Measurements from ENCODE around the gene ESYT3. TPM values are rescaled to one million over a fixed set of nuclear protein-coding genes. Genes with fewer than 3 reads are reported as not detected.

The ESYT3 gene
- total RNA-seq, 1 donor, result 0.54 TPM

DNA sequence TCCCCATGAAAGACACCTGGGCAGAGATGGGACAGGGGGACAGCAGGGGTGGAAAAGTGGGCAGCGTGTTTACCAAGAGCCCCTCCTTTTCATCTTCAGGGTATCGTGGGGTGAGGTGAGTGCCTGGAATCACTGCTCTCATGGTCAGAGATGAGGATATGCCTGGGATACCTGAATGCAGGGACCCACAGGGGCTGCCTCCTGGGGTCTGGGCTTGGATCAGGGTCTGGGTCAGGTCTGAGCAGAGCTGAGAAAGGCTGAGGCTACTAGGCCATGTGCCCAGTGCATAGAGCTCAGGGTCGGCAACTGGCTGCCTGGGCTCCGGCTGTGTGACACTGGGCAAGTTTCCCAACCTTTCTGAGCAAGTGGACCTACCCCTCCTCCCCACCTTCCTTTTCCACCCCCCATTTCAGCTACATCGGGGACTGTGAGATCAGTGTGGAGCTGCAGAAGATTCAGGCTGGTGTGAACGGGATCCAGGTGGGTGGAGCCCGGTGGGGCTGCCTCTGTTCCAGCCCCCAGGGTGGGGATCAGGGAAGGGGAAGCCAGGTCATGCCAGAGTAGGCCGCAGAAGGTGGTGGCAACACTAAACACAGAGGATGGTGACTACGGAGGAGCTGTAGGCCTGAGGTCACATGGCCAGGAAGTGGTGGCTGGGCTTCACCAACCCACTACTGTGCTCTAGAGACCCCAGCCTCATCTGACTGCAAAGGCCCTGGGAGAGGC lies 24.5 kb downstream of the ESYT3 start:
- DNase-seq (ENCODE audit: low read depth in 2 of 3, low spot score in 2 of 3), result no peak

DNA sequence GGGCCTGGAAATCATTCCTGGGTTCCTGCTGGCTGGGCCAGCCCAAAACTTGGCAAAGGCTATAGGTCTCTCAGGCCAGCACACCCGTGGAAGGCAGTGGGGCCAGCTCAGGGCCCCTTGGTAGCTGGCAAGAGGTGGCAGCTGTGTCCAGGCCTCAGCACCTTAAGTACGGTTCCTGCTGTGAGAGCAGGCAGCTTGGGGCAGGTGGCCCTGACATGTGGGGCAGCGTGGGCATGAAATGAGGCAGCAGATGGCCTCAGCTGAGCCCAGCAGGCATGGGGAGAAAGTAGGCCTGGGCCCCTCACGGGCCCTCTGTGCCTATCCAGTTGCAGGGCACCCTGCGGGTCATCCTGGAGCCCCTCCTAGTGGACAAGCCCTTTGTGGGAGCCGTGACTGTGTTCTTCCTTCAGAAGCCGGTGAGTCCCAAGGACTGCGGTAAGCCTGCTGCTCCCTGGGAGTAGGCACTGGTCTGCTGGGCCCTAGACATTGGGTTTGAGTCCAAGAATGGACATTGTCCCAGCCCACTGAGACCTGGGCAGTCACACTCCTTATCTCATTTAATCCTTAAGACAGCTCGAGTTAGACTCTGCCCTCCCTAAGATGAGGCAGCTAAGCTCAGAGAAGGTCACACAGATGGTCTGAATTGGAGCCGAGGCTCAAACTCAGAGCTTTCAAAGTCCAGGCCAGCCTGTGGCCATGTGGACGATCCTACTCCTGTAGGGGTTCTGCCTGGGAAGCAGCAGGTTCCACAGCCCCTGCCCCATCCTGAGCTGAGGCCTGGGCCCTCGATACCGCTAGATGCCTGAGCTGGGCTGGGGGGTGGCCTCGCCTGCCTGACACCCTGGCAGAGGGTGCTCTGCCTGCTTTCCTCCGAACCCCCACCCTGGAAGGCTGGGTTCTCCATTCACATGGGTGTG lies 25.5 kb downstream of the ESYT3 start:
- no peak for DNase-seq (ENCODE audit: low read depth in 2 of 3, low spot score in 2 of 3)

- DNase-seq (ENCODE audit: low read depth in 2 of 3, low spot score in 2 of 3), result no peak
These were observed 26.3 kb downstream of the ESYT3 start for GRCh38 chr3:138460536-138461205.

DNA sequence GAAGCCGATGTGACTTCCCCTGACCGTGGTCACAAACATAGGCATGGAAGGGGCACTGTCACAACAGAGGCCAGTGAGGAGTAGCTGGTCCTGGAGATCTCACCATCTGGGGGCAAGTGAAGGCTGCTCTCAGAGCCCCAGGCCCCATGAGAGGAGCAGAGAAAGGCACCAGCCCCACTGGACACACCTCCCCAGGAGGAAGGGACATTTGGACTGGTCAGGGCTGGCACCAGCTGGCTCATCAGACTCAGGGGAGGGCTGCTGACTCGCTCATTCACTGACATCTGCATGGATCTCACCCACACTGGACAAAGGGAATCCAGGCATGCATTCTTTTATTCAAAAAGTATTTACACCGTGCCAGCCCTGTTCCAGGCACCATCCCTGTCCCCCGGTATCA lies 26.8 kb downstream of the ESYT3 start:
- no peak for DNase-seq (ENCODE audit: low read depth in 2 of 3, low spot score in 2 of 3)

- DNase-seq (ENCODE audit: low read depth in 2 of 3, low spot score in 2 of 3), result no peak
These were observed 27.5 kb downstream of the ESYT3 start for GRCh38 chr3:138461896-138462295.

DNA sequence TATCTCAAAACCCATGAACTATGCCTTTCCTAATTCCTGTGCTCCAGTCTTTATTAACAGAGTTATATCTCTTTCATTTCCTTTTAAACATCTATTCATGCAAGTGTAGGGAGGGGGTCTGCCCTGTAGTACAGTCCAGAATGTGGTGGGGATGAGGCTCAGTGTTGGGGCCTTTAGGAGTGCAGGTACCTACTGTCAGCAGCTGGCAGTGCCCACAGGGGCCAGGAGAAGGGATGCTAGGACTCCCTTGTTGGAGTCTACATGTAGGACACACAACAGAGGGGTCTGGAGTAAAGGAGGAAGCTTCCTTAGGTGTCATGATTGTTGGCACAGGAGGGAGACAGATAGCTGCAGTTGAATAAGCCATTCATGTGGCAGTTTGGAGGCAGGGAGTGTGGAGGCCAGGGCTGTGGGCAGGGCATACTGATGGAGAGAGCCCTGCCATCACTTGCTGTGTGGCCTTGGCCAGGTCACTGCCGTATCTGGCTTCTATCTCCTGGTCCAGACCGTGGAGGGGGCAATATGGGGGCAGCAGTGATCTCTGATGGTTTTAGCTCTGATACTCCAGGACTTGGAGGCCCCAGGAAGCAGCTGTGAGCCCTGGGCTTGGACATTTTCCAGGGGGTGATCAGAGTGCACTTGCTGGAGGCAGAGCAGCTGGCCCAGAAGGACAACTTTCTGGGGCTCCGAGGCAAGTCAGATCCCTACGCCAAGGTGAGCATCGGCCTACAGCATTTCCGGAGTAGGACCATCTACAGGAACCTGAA lies 29.5 kb downstream of the ESYT3 start:
- no peak for DNase-seq (ENCODE audit: low read depth in 2 of 3, low spot score in 2 of 3)

DNA sequence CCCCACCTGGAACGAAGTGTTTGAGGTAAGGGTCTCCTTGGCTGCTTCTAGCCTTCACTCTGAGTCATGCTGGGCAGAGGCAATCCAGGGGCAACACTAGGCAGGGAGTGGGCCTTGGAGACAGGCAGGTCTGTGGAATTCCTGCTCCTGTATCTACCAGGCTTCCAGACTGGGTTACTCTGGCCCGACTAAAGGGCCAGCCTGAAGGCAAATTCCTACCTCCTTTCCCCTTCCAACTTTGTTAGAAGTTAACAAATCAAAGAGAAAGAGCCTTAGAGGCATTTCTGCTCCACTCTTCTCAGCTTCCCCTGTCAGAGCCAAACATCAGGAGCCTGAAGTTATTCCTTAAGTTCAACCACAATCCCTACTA lies 30.1 kb downstream of the ESYT3 start:
- DNase-seq (ENCODE audit: low read depth in 2 of 3, low spot score in 2 of 3), result no peak

DNA sequence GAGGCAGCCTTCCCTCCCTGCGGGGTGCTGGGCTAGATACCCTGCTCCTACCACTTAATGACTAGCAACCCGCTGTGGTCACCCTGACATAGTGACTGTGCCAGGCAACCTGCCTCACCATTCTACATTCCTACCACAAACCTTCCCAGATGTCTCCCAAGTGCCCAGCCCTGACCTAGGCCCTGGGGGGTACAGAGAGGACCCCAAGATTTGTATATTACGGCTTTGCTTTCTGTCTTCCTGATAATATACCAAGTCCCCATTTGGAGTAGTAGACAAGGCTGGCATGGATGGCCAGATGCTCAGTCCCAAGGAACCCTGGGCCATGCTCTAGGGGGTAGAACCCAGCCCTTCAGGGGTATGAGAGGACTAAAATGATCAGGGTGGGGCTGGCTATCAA lies 31.0 kb downstream of the ESYT3 start:
- no peak for DNase-seq (ENCODE audit: low read depth in 2 of 3, low spot score in 2 of 3)

GRCh38 chr3:138465925-138466324 lies 31.5 kb downstream of the ESYT3 start:
- peak in 1 of 3 donors; percentile 16 for DNase-seq (ENCODE audit: low read depth in 2 of 3, low spot score in 2 of 3)

DNA sequence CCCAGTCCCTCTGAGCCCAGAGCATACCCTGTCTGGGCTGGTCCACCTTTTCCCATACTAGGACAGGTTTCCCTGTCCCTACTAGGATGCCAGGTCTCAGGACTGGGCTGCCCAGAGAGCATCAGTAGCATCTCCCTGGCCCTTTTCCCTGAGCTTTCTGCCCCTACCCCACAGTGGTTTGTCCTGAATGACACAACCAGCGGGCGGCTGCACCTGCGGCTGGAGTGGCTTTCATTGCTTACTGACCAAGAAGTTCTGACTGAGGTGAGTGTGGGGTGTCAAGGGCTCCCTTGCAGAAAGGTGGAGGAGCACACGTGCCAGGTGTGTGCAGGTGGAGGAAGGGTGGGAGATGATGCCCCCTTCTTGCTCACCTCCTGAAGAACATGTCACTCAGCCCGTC lies 33.5 kb downstream of the ESYT3 start:
- no peak for DNase-seq (ENCODE audit: low read depth in 2 of 3, low spot score in 2 of 3)

GRCh38 chr3:138468451-138468850 lies 34.0 kb downstream of the ESYT3 start:
- DNase-seq (ENCODE audit: low read depth in 2 of 3, low spot score in 2 of 3), result no peak

GRCh38 chr3:138468886-138469285 lies 34.5 kb downstream of the ESYT3 start:
- no peak for DNase-seq (ENCODE audit: low read depth in 2 of 3, low spot score in 2 of 3)

GRCh38 chr3:138469874-138470273 lies 35.5 kb downstream of the ESYT3 start:
- no peak for DNase-seq (ENCODE audit: low read depth in 2 of 3, low spot score in 2 of 3)

DNA sequence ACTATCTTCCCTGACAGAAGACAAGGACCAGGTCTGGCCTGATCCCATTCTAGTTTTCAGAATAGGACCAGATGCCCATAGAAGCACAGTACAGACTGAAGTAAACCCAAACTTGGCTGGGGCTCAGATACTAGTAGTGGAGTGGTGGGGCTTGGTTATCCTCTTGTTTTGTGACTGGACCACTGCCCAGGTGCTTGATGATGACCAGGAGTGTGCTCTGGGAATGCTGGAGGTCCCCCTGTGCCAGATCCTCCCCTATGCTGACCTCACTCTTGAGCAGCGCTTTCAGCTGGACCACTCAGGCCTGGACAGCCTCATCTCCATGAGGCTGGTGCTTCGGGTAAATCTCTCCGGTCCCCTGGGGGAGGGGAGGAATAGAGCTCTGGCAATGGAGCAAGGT lies 36.3 kb downstream of the ESYT3 start:
- DNase-seq (ENCODE audit: low read depth in 2 of 3, low spot score in 2 of 3), result no peak

DNA sequence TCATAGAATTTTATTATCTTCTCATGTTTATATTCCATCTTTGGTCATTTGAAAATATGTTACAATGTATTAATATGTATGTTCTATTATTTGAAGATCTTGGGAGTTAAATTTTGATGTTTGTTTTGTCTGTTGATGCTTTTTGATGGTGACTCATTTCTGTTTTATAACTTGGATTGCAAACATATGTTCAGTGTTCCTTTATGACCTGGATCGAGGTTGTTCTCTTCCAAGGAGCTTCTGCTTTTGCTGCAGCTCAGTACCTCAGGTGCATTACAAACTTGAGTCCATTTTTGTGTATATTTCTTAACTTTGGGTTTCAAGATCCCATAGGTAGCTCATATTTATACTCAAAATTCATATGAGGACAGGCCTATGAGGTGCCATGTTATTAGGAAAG lies 37.1 kb downstream of the ESYT3 start:
- no peak for DNase-seq (ENCODE audit: low read depth in 2 of 3, low spot score in 2 of 3)

DNA sequence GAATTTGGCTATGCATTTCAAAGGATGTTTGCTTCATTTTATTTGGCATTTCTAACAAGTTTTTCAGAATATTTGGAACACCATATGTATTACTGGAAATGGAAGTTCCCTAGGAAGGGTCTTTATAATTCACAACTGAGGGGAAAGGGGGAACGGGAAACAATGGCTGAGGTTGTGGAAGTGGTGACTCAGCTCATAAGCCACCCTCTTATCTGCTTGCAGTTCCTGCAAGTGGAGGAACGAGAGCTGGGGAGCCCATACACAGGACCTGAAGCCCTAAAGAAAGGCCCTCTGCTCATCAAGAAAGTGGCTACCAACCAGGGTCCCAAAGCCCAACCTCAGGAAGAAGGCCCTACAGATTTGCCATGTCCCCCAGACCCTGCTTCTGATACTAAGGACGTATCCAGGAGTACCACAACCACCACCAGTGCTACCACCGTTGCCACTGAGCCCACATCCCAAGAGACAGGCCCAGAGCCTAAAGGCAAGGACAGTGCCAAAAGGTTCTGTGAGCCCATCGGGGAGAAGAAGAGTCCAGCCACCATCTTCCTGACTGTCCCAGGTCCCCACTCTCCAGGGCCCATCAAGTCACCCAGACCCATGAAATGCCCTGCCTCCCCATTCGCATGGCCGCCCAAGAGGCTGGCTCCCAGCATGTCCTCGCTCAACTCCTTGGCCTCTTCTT lies 37.9 kb downstream of the ESYT3 start:
- DNase-seq (ENCODE audit: low read depth in 2 of 3, low spot score in 2 of 3), result no peak

DNA sequence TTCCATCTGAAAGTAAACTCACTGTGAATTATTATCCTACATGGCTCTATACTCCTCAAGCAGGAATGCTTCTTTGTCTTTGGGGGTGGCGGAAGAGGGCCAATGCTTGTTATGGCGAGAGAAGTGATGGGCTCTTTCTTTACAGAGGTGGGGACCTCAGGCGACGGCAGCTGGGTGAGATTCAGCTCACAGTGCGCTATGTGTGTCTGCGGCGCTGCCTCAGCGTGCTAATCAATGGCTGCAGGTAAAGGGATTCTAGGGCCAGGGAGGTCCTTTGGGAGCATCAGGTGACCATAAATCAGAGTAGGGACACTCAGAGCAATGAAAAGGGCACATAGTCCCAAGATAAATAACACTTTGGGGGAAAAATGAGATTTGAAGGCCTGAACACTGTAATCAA lies 39.0 kb downstream of the ESYT3 start:
- DNase-seq (ENCODE audit: low read depth in 2 of 3, low spot score in 2 of 3), result no peak

GRCh38 chr3:138474163-138474562 lies 39.7 kb downstream of the ESYT3 start:
- DNase-seq (ENCODE audit: low read depth in 2 of 3, low spot score in 2 of 3), result no peak

DNA sequence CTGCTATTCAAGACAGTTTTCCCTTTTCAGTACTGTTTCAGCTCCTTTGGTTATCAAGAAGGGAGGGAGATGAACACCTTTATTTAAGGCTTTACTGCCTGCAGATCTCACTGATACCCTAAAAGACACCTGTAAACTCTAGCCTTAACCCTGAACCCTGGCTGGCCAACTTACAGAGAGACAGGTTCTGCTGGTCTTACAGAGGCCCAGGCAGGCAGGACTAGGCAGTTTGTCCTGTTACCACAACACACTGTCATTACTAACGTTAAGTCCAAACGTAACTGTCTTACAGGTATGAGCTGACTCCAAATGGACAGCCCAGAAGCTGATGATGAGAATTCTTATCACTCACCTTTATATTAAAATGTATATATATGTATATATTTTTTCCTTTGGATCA lies 42.1 kb downstream of the ESYT3 start:
- DNase-seq (ENCODE audit: low read depth in 2 of 3, low spot score in 2 of 3), result no peak

DNA sequence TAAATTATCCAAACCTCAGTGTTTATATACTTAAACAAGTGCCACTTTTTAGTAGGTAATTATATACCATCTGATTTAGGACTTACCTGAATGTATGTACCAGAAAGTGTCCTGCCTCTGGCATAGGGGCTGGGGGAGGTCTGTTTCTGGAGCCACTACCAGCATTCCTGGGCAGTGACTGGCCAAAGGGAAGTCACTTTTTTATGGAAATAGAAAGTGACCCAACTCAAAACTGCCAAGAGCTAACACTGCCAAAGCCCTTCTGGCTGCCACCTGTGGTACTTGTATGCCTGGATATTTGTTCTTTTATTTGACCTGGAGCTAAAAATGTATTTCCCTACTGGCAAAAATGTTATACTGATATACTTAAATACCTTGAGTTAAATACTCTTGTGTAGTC lies 42.7 kb downstream of the ESYT3 start:
- no peak for DNase-seq (ENCODE audit: low read depth in 2 of 3, low spot score in 2 of 3)
